LHCN-M2 (cell line): Measurements from ENCODE around the gene FAM20B. TPM values are rescaled to one million over a fixed set of nuclear protein-coding genes. Genes with fewer than 3 reads are reported as not detected.

ENCODE experiments used
- DNase-seq: peaks from one replicate; pipeline ENCODE4 v3.0.0-alpha.2; 2012; ENCODE audit warnings: low read depth
- total RNA-seq: library from RNA; depleted of rRNA; stranded (reverse); fragments of >200 nt; gene quantifications from 2 replicates; pipeline ENCODE4 v1.2.3, GENCODE V29; 2014

Gene FAM20B
- total RNA-seq, 1 experiment from 2014 or later = 37.0 TPM

DNA sequence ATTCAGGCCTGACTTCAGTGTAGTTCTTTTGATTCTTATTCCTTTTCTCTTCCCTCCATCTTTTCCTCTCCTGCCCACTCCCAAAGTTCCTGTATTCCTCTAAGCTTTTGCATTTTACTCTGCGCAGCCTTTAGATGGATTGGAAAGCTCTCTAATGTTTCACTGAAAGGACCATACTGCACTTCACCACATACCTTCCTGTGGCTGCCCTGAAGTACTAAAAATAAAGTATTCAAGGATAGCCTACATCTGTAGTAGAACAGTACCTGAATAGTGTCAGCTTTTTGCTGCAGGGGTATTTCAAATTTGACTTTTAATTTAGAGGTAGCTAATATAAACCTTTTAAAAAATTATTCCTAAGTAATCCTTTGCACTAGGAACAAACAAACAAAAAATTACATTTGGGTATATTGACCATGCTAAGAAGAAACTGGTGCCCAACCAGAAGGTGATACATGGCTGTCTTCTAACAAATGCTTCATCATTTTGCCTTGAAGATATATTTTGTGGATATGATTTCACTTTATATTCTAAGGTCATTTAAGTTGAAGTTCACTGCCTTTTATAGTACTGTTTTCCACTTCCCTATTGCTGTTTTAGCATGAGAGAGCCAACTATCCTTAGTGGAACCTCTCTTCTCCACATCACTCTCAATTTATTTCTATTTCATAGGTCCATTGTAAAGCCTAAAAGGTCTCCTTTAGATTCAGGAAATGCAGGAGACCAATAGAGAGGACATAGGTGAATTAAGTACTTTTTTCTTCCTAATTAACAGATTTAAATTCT lies 22.8 kb downstream of the FAM20B start:
- DNase-seq = no peak

DNA sequence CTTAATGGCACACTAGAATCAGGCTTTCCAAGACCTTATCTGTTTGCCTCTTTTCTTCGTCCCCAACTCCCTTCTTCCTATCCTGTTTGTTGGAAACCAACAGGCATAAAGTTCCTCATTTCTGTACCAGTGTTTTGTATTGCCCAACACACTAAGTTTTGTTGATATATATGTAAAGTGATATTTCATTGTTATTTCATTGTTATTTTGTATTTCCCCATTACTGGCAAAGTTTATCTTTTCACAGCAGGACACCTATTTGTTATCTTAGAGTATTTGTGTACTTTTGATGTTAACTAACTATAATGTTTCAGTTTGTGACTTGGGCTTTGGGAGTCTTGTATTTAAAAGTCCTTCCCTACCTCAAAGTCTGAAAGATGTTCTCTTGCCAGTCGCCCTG lies 27.1 kb downstream of the FAM20B start:
- no peak for DNase-seq

DNA sequence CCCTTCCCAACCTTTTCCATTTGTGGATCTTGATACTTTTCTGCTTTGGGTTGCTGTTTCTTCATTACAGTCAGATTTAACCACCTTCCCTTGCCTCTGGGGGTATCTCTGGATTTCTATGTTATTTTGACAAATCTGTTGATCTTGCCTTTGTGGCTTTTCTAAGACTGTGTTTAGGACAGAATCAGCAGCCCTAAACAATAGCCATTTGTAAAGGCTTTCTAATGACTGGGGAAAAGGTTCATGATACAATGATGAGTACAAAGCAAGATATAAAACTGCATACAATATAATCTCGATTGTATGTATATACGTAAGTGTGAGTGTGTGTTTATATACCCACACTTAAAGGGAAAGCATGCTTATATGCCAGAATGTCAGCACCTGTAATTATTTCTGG lies 27.8 kb downstream of the FAM20B start:
- DNase-seq = no peak

DNA sequence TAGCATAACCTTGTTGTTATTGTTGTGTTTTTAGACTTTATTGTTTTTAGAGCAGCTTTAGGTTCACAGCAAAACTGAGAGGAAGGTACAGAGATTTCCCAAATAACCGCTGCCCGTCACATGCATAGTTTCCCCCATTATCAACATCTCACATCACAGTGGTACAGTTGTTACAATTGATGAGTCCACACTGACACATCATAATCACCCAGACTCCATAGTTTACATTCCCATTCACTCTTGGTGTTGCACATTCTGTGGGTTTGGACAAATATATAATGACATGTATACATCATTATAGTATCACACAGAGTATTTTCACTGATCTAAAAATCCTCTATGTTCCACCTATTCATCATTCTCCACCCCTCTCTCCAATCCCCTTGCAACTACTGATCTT lies 30.2 kb downstream of the FAM20B start:
- no peak for DNase-seq

DNA sequence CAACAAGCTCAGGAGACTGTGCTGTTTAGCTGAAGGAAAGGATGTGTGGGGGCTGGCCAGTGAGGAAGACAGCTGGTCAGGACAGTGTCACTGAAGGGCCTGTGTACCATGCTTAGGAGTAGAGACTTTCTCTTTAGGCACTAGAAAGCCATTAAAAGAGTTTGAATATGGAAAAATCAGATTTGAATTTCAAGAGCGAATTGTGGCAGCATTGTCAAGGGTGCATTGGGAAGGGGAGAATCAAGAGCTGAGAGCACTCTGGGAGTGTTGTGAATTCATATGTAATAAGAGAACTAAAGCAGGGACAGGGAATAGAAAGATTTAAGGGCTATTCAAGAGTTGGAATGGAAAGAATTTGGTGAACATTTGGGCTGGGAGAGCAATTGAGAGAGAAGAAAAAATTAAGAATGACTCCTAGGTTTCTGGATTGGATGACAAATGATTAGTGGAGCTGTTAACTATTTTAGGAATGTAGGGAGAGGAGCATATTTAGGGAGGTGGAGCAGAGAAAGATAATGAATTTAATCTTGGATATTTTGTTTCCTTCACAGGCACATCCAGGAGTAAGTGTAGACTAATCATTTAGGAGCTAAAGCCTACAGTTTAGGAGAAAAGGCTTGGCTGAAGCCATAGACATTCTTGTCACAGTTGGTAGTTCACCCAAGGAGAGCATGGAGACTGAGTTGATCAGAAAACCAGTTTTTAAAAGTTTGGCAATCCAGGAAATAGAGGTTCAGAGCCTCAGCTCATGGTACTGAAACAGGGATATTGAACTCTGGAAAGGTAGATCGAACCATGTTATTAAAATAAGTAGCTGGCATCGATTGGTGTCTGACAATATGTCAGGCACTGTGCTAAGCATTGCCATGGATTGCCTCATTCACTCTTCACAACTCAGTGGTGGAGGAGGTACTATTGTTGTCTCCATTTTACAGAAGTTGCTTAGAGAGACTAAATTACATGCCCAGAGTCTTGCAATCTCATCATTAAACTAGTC lies 33.1 kb downstream of the FAM20B start:
- DNase-seq = peak; percentile 54

- no peak for DNase-seq
Measured at GRCh38 chr1:179061360-179062282, 35.9 kb downstream of the FAM20B start.

DNA sequence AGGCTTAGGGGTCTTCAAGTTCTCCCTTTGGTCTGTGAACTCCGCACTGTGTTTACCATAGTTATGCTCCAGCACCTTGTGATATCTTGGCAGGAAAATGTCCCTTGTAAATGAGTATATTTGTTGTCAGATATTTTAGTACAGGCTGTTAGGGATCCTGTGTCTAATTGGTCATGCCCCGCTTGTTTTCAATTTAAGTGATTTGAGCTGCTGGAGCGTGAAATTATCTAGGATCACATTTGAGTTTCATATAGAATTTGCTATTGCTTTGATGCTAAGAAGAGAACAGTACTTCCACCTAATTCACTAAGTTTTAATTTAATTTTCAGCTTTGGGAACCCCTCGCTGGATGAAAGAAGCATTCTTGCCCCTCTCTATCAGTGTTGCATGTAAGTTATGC lies 40.8 kb downstream of the FAM20B start:
- no peak for DNase-seq

GRCh38 chr1:179077396-179077795 lies 51.7 kb downstream of the FAM20B start:
- DNase-seq = no peak

DNA sequence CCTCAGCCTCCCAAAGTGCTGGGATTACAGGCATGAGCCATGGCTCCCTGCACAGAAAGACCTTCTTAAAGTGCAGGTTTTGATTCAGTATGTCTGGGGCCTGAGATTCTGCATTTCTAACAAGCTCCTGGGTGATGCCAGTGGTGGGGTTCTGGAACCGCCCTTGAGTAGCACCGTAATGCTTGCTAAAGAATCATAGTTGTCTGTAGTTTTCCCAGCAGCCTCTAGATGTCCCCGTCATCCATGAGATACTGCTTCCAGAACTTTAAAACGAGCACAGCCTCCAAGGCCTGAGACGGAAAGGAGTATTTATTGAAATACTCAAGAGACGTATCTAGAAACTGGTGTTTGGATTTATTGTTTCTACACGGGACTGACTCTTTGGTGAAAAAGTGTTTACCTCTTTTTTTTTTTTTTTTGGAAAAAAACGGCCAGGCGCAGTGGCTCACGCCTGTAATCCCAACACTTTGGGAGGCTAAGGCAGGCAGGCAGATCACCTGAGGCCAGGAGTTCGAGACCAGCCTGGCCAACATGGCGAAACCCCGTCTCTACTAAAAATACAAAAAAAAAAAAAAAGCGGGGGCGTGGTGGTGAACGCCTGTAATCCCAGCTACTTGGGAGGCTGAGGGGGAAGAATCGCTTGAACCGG lies 53.5 kb downstream of the FAM20B start:
- DNase-seq = peak; percentile 79

GRCh38 chr1:179080866-179081686 lies 55.4 kb downstream of the FAM20B start:
- no peak for DNase-seq

DNA sequence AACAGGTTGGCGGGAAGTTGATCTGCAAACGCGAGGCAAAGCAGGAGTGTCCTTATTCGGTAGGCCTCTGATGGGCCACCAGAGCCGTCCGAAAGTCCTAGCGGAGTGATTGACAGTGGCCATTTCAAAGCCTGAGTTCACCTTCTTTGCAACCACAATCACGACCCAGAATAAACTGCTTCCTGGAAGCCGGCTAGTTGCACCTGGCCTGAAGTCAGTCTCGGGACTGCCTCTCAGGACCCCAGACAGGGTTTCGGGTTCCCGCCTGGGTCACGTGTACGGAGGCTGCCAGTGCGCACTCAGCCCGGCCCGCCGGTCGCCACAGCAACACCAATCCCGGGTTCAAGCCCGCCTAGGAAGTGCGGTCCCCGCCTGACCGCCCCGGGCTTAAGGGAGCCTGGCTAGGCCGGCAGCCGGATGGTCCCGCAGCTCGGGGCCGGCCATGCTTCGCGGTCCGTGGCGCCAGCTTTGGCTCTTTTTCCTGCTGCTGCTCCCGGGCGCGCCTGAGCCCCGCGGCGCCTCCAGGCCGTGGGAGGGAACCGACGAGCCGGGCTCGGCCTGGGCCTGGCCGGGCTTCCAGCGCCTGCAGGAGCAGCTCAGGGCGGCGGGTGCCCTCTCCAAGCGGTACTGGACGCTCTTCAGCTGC lies 56.1 kb downstream of the FAM20B start, which contains the start of gene TOR3A:
TOR3A (plus strand) TSS at position 384 of the 646 bp plus-strand sequence; CDS start at position 443, 59 bp downstream.
- DNase-seq = peak; percentile 85

DNA sequence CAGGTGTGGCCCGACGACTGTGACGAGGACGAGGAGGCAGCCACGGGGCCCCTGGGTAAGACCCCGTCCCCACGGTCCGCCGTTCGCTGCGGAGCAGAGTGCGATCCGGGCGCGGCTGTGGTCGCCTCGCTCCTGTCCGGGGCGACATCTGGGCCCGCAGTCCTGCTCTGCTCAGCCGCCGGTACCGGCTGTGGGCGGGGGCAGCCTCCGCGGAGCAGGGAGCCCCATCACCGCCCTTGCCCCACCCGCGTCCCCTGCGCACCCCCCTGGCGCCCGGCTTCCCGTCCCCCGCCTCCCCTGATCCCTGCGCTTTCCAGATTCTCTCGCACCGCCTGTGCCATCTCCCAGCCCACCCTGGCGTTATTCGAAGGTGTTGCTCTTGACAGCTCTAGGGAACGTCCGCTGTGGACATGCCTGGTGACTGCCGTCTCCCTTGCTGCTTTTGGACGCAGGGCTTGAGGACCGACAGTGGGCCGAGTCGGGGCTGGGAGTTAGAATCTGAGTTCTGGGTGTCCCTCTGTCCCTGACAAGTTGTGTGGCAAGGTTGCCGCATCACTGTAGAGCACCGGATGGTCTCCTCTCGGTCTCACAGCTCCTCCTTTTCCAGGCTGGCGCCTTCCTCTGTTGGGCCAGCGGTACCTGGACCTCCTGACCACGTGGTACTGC lies 56.8 kb downstream of the FAM20B start:
- DNase-seq = peak; percentile 35

DNA sequence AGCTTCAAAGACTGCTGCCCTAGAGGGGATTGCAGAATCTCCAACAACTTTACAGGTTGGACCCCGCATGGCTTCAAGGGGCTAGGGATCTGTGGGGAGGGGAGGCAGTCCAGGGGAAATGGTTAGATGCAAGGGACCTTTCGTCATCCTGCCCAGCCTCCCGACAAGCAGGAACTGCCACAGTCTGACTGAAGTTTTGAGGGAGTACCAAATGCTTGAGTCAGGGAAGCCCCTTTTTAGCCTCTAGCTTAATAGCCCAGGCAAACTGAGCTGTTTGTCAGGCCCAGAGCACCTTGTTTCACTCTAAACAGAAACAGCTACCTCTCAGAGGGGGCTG lies 57.3 kb downstream of the FAM20B start:
- no peak for DNase-seq

- DNase-seq = no peak
Measured at GRCh38 chr1:179083533-179083932, 57.8 kb downstream of the FAM20B start.

DNA sequence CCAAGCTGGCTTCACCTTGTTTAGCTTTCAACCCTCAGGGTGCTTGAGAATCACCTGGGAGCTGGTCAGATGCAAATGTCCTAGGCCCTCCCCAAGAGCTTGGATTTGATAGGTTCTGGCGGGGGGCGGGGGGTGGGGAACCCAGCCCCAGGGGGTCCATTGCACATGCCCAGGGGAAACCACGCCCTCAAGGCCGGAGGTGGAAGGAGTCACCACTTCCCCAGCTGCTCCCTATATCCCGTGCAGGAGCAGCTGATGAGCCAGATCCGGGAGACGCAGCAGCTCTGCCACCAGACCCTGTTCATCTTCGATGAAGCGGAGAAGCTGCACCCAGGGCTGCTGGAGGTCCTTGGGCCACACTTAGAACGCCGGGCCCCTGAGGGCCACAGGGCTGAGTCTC lies 62.0 kb downstream of the FAM20B start:
- DNase-seq = peak; percentile 62

DNA sequence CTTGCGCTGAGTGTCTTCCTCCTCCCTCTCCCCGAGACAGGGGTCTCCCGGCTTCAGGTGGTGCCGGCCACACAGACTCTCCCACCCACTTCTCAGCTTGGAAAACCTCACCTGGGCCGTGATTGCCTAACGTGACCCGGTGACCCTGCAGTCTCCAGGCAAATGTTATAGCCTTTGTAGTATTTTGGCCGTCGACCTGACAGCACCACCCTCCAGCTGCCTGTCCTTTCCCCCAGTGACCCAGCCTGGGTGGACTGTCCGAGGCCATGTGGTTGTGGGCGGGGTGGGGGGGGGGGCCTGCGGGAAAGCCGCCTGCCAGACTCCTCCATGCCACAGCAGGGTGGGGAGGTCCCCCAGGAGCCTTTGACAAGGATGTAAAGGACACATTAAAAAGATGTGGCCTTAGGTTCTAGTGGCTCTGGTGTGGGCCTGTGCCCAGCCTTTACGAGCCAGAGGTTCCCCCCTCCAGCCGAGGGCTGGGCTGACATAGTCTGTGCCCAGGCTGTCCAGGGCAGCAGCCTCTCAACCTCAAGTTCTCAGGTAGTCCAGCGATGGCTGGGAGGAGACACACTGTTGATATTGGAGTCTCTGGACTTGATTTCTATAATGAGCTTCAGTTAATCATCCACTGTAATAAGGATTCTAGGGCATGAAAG lies 64.3 kb downstream of the FAM20B start:
- no peak for DNase-seq

DNA sequence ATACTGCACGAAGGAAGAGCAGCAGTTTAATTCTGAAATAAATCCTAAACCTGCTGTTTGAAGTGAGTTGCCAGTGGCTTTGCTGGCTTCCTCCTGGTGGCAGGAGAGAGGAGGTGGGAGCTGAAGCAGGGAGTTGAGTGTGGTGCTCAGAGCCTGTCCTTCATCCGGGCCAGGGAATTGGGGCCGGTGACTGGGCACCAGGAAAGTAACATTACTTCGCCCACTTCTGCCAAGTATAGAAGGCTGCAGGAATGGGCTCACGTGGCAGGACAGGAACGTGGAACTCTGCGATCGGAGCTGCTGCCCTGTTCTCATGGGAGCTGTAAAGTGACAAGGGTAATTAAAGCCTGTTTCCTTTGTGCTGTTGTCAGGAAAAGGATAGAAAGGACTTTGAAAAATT lies 64.8 kb downstream of the FAM20B start:
- no peak for DNase-seq

DNA sequence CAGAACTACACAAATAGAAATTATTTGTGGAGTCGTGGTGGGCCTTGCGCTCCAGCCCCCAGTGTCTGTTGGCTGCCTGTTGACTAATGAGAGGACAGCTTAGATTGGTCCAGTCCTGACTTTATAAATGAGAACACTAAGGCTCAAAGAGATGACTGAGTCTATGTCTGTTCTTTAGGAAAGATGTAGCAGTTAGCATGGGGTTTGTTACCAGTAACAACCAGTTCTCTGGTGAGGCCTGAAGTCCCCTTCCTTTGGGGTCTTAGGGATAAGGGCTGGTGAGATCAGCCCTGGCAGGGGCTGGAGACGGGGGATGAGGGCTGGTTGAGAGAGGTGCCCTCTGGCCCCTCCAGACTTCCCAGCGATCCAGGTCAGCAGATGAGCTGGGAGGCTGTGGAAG lies 65.2 kb downstream of the FAM20B start:
- DNase-seq = no peak
